Fibroblast of lung (primary cell): ENCODE measurements around the gene ACTL6B. TPM values are rescaled to one million over a fixed set of nuclear protein-coding genes. Genes with fewer than 3 reads are reported as not detected.
"Not testable (repeated sequence)": the region's sequence is repeated elsewhere in the genome, so short reads cannot be mapped to it uniquely, and the experiment has no call there.

ENCODE experiments used
- DNase-seq, 2 donors: peaks; one replicate each; pipeline versions ENCODE4 v3.0.0 to v3.0.0-alpha.2; 2010; ENCODE audit warnings: low read depth in 2 of 2
- H2AFZ ChIP-seq: 2 replicates; pipeline ENCODE4 v1.5.1; 2012; ENCODE audit warnings: low read length, control low read depth, inconsistent platforms
- H3K27ac ChIP-seq: 2 replicates; pipeline ENCODE4 v1.5.1; 2011; ENCODE audit warnings: low read length, control low read depth; ENCODE audit not compliant: insufficient read depth
- H3K27me3 ChIP-seq: 2 replicates; pipeline ENCODE4 v1.5.1; 2011; ENCODE audit warnings: mild to moderate bottlenecking, low read length; ENCODE audit not compliant: control insufficient read depth, insufficient read depth
- H3K36me3 ChIP-seq: 2 replicates; pipeline ENCODE4 v1.5.1; 2011; ENCODE audit warnings: low read length; ENCODE audit not compliant: control insufficient read depth, insufficient read depth
- H3K4me1 ChIP-seq: 2 replicates; pipeline ENCODE4 v1.5.1; 2011; ENCODE audit warnings: low read length; ENCODE audit not compliant: control insufficient read depth, insufficient read depth; ENCODE audit errors: extremely low read depth
- H3K4me2 ChIP-seq: 2 replicates; pipeline ENCODE4 v1.5.1; 2011; ENCODE audit warnings: low read length, control low read depth; ENCODE audit not compliant: insufficient read depth; ENCODE audit errors: extremely low read depth
- H3K4me3 ChIP-seq, 4 experiments: fragments of 200-600 bp in 1 of 4; sonication (generic) in 1 of 4; replicated peaks in 1 of 4; 2 replicates each; pipeline ENCODE4 v1.5.1; 2011 to 2016; ENCODE audit warnings: low read length in 4 of 4, low read depth in 3 of 4, mild to moderate bottlenecking in 3 of 4, control low read depth in 2 of 4, inconsistent platforms in 1 of 4, mixed read lengths in 1 of 4; ENCODE audit not compliant: insufficient read depth in 1 of 4; ENCODE audit errors: control extremely low read depth in 1 of 4
- H3K79me2 ChIP-seq: 2 replicates; pipeline ENCODE4 v1.5.1; 2012; ENCODE audit warnings: mild to moderate bottlenecking, low read length, inconsistent platforms; ENCODE audit not compliant: control insufficient read depth, insufficient read depth
- H3K9ac ChIP-seq: 2 replicates; pipeline ENCODE4 v1.5.1; 2011; ENCODE audit warnings: mild to moderate bottlenecking, low read length, control low read depth; ENCODE audit not compliant: insufficient read depth
- H3K9me3 ChIP-seq: 2 replicates; pipeline ENCODE4 v1.5.1; 2012; ENCODE audit warnings: low read depth, low read length; ENCODE audit not compliant: control insufficient read depth, insufficient read depth
- H4K20me1 ChIP-seq: 2 replicates; pipeline ENCODE4 v1.5.1; 2011; ENCODE audit warnings: low read length; ENCODE audit not compliant: control insufficient read depth, insufficient read depth; ENCODE audit errors: extremely low read depth
- CTCF ChIP-seq, 2 donors: IDR thresholded peaks in 1 of 2; conservative IDR thresholded peaks in 1 of 2; 1 replicate in 1 of 2; 2 replicates in 1 of 2; pipeline ENCODE4 v1.5.1; 2011 to 2012; ENCODE audit warnings: low read length in 2 of 2, control low read depth in 1 of 2, inconsistent platforms in 1 of 2, low read depth in 1 of 2, mild to moderate bottlenecking in 1 of 2
- EZH2 ChIP-seq: IDR thresholded peaks from 2 replicates; pipeline ENCODE4 v1.5.1; 2012; ENCODE audit warnings: low read length, control low read depth, mild to moderate bottlenecking; ENCODE audit errors: missing control alignments
- polyA minus RNA-seq: library from RNA; depleted of rRNA, polyadenylated mRNA; stranded (reverse); fragments of >200 nt; gene quantifications from 2 replicates; pipeline ENCODE4 v1.2.3, GENCODE V29; 2011; ENCODE audit warnings: low replicate concordance
- polyA plus RNA-seq, 2 donors: library from polyadenylated mRNA; depleted of rRNA in 1 of 2; stranded (reverse) in 1 of 2; unstranded in 1 of 2; fragments of >200 nt; gene quantifications; 2 replicates each; pipeline ENCODE4 v1.2.1, GENCODE V29; 2011 to 2012; ENCODE audit warnings: missing spikeins in 1 of 2
- total RNA-seq: library from RNA; depleted of rRNA; stranded (reverse); fragments of >200 nt; gene quantifications from 2 replicates; pipeline ENCODE4 v1.2.1, GENCODE V29; 2014

The ACTL6B gene
- total RNA-seq (not detected in 2 replicates), polyA plus RNA-seq (not detected in 2 replicates), polyA minus RNA-seq (not detected in 2 replicates)
- polyA plus RNA-seq (2012): not detected in 2 replicates

GRCh38 chr7:100655908-100656674, at the start of gene ACTL6B:
Gene ACTL6B (minus strand): TSS chr7:100656448. CDS start chr7:100656354, 94 bp downstream.
- H3K4me2 ChIP-seq: no peak within 1 kb of the TSS
- no peak for DNase-seq
- TF ChIP-seq CTCF (conservative IDR thresholded peaks at IDR 0.05 in 1 of 2, IDR thresholded peaks at IDR 0.05 in 1 of 2; ENCODE audit: low read depth in 1 of 2, low read length in 2 of 2) (no peak), EZH2 (no peak)

GRCh38 chr7:100705320-100705752, 49.1 kb upstream of the ACTL6B start:
- peak overlapping the region; percentile 96 for H3K4me2 ChIP-seq
- peak; percentile 58 to 65 for DNase-seq
- H3K4me1 ChIP-seq: no peaks in the 10 kb centered on the region
- peak overlapping the region; percentile 88 for H2AFZ ChIP-seq
- no peaks in the 10 kb centered on the region for H3K9me3 ChIP-seq
- TF ChIP-seq CTCF (conservative IDR thresholded peaks at IDR 0.05 in 1 of 2, IDR thresholded peaks at IDR 0.05 in 1 of 2; ENCODE audit: low read depth in 1 of 2, low read length in 2 of 2) (peak; percentile 68 to 84), EZH2 (no peak)
- peak overlapping the region; percentile 74 for H3K9ac ChIP-seq
- H3K36me3 ChIP-seq: peaks cover 2% of the 10 kb centered on the region
- no peaks in the 10 kb centered on the region for H4K20me1 ChIP-seq
- H3K27me3 ChIP-seq: peaks cover 6% of the 10 kb centered on the region
- H3K79me2 ChIP-seq: peaks cover 13% of the 10 kb centered on the region
- peak overlapping the region; percentile 49 to 93 (median 66) for H3K4me3 ChIP-seq
- peak overlapping the region; percentile 73 for H3K27ac ChIP-seq

More at GRCh38 chr7:100655908-100656674, at the start of gene ACTL6B:
- peaks cover 11% of the 10 kb centered on the region for H3K27me3 ChIP-seq
- no peaks in the 10 kb centered on the region for H3K79me2 ChIP-seq
- no peaks in the 10 kb centered on the region for H3K9me3 ChIP-seq
- no peaks in the 10 kb centered on the region for H4K20me1 ChIP-seq
- no peak within 1 kb of the TSS for H3K9ac ChIP-seq
- H3K27ac ChIP-seq: no peak within 1 kb of the TSS
- H3K36me3 ChIP-seq: no peaks in the 10 kb centered on the region
- H3K4me3 ChIP-seq: no peak within 1 kb of the TSS
- no peak within 1 kb of the TSS for H2AFZ ChIP-seq
- no peaks in the 10 kb centered on the region for H3K4me1 ChIP-seq

GRCh38 chr7:100701089-100701488, 44.8 kb upstream of the ACTL6B start:
- H4K20me1 ChIP-seq, H2AFZ ChIP-seq, H3K4me2 ChIP-seq, H3K36me3 ChIP-seq, H3K79me2 ChIP-seq, DNase-seq, H3K4me3 ChIP-seq, H3K9me3 ChIP-seq, H3K9ac ChIP-seq, H3K27me3 ChIP-seq, H3K27ac ChIP-seq, H3K4me1 ChIP-seq: not testable (repeated sequence)
